ENCODE measurements around the gene CFAP99. TPM values are rescaled to one million over a fixed set of nuclear protein-coding genes. Genes with fewer than 3 reads are reported as not detected.

CFAP99 gene
- total and polyA plus RNA-seq, 9 of the 15 experiments (the other 6 are each of a cell fraction or from before 2014, with no cell fraction given) = 0.07 to 0.18 (median 0.09) TPM; not detected in 6

GRCh38 chr4:2441393-2442174, 22.8 kb downstream of the CFAP99 start (continued):
- no peak for TF ChIP-seq AFF1 (IDR thresholded peaks at IDR 0.05; ENCODE audit: low read depth in 1 of 2, partially characterized antibody in 2 of 2)
- no peak for TF ChIP-seq ZFP91 (CRISPR knock-in tag; IDR thresholded peaks at IDR 0.05)
- peak; percentile 74; the same call in 1 of the 2 replicates for TF ChIP-seq ZEB2 (IDR thresholded peaks at IDR 0.05)
- TF ChIP-seq ZNF263 (CRISPR knock-in tag; IDR thresholded peaks at IDR 0.05; ENCODE audit: borderline replicate concordance) = peak; percentile 67; the same call in 1 of the 2 replicates
- TF ChIP-seq PTRF (tag; IDR thresholded peaks at IDR 0.05) = no peak
- peak; percentile 49; the same call in 1 of the 2 replicates for TF ChIP-seq ZKSCAN1 (IDR thresholded peaks at IDR 0.05; ENCODE audit: low read depth, low read length)
- no peak for TF ChIP-seq ZNF146 (CRISPR knock-in tag; IDR thresholded peaks at IDR 0.05; ENCODE audit: unreplicated experiment)
- no peak for TF ChIP-seq RUNX1 (IDR thresholded peaks at IDR 0.05; ENCODE audit: low read depth)
- TF ChIP-seq PATZ1 (CRISPR knock-in tag; IDR thresholded peaks at IDR 0.05; ENCODE audit: borderline replicate concordance) = no peak
- no peak for TF ChIP-seq FOXM1 (IDR thresholded peaks at IDR 0.05; ENCODE audit: low read depth)
- no peak for TF ChIP-seq FOXM1 (CRISPR knock-in tag; IDR thresholded peaks at IDR 0.05; ENCODE audit: low read depth)
- no peak for TF ChIP-seq CEBPB (tag; IDR thresholded peaks at IDR 0.05)
- TF ChIP-seq STAG1 (CRISPR knock-in tag; IDR thresholded peaks at IDR 0.05; ENCODE audit: borderline replicate concordance) = peak; percentile 88
- TF ChIP-seq ZBTB26 (CRISPR knock-in tag; IDR thresholded peaks at IDR 0.05) = no peak
- TF ChIP-seq RFX5 (IDR thresholded peaks at IDR 0.05; ENCODE audit: low read depth, low read length) = no peak
- peak; percentile 86 for TF ChIP-seq GATAD2A (IDR thresholded peaks at IDR 0.05)
- no peak for TF ChIP-seq SOX6 (IDR thresholded peaks at IDR 0.05)
- peak; percentile 73 for TF ChIP-seq PHF20 (IDR thresholded peaks at IDR 0.05; ENCODE audit: partially characterized antibody)
- no peak for TF ChIP-seq ZNF274 (IDR thresholded peaks at IDR 0.05; ENCODE audit: borderline replicate concordance, low read depth, low read length)
- TF ChIP-seq ZNF347 (CRISPR knock-in tag; IDR thresholded peaks at IDR 0.05; ENCODE audit: low read depth) = no peak
- TF ChIP-seq SMAD3 (CRISPR knock-in tag; conservative IDR thresholded peaks at IDR 0.05) = no peak

All from K562 (cell line).